ENCODE measurements around the gene PRSS2. TPM values are rescaled to one million over a fixed set of nuclear protein-coding genes. Genes with fewer than 3 reads are reported as not detected.

The PRSS2 gene
- polyA plus RNA-seq, 1 of the 3 experiments (the other 2 are of a cell fraction): not detected

- WGBS (ENCODE audit: low lambda C conversion rate): 50% methylated on average over 8 of the region's 8 CpGs
These were observed 31.0 kb downstream of the PRSS2 start for GRCh38 chr7:142801601-142802295.

GRCh38 chr7:142802301-142802700 lies 31.5 kb downstream of the PRSS2 start:
- TF ChIP-seq SMC3 (IDR thresholded peaks at IDR 0.05; ENCODE audit: low read depth, low read length): no peak
- TF ChIP-seq TEAD4 (IDR thresholded peaks at IDR 0.05; ENCODE audit: borderline replicate concordance, insufficient read depth): no peak
- no peak for TF ChIP-seq IRF3 (IDR thresholded peaks at IDR 0.05; ENCODE audit: low read depth, low read length)
- no peak for TF ChIP-seq FOXM1 (IDR thresholded peaks at IDR 0.05; ENCODE audit: low read depth)
- TF ChIP-seq SIN3A (IDR thresholded peaks at IDR 0.05; ENCODE audit: borderline replicate concordance, low read depth, low read length): no peak
- TF ChIP-seq ZBTB33 (IDR thresholded peaks at IDR 0.05; ENCODE audit: borderline replicate concordance, low read depth): no peak
- no peak for TF ChIP-seq RAD21 (IDR thresholded peaks at IDR 0.05; ENCODE audit: low read length)
- no peak for TF ChIP-seq NRF1 (IDR thresholded peaks at IDR 0.05; ENCODE audit: low read depth, low read length)
- no peak for TF ChIP-seq RXRA (IDR thresholded peaks at IDR 0.05; ENCODE audit: borderline replicate concordance, low read depth)
- no peak for TF ChIP-seq PBX3 (IDR thresholded peaks at IDR 0.05)
- TF ChIP-seq ELF1 (IDR thresholded peaks at IDR 0.05): no peak
- no peak for TF ChIP-seq GATA2 (CRISPR knock-in tag; IDR thresholded peaks at IDR 0.05)
- TF ChIP-seq RFX5 (IDR thresholded peaks at IDR 0.05; ENCODE audit: low read length): no peak
- no peak for TF ChIP-seq FOXJ3 (CRISPR knock-in tag; IDR thresholded peaks at IDR 0.05)
- no peak for TF ChIP-seq MXI1 (IDR thresholded peaks at IDR 0.05; ENCODE audit: low read depth, low read length)
- no peak for TF ChIP-seq YY1 (IDR thresholded peaks at IDR 0.05; ENCODE audit: low read depth)
- H3K4me1 ChIP-seq (ENCODE audit: control insufficient read depth in 1 of 2, insufficient read depth in 2 of 2, low read depth in 1 of 2, low read length in 1 of 2): peaks cover 0 to 2% of the 10 kb centered on the region in 2 experiments; a peak in 1 of 4 replicates
- H3K27ac ChIP-seq (ENCODE audit: low read depth in 2 of 2, low read length in 1 of 2): no peak overlapping the region
- H3K9ac ChIP-seq: no peak overlapping the region
- no peaks in the 10 kb centered on the region for H3K79me2 ChIP-seq (ENCODE audit: insufficient read depth)
- no peaks in the 10 kb centered on the region for H3K36me3 ChIP-seq (replicated peaks in 1 of 2; ENCODE audit: control insufficient read depth in 1 of 2, insufficient read depth in 2 of 2, low read length in 1 of 2)
- 37% methylated on average over 3 of the region's 3 CpGs for WGBS (ENCODE audit: low lambda C conversion rate)
- no peak for DNase-seq
- POLR2A ChIA-PET: no interaction called here
- no peak overlapping the region for H3K4me2 ChIP-seq
- peaks cover 25% of the 10 kb centered on the region for H3K27me3 ChIP-seq (ENCODE audit: insufficient read depth)
- 0 out of 2 replicates have a peak, but pooled peaks cover 3% of the 10 kb centered on the region for H3K9me3 ChIP-seq
- H3K4me3 ChIP-seq (ENCODE audit: low read depth in 2 of 2, low read length in 1 of 2): no peak overlapping the region
- CTCF ChIA-PET: interaction anchor here (1.1 to 1.8 kb wide), 4 partner anchors 9 to 267 kb away, joined by 3 to 4 read pairs (median 4); no protein-coding TSS in a partner anchor
- no peaks in the 10 kb centered on the region for H4K20me1 ChIP-seq (ENCODE audit: insufficient read depth)
- H3F3A ChIP-seq (replicated peaks; ENCODE audit: insufficient read depth): peaks cover under 1% of the 10 kb centered on the region
- no peaks in the 10 kb centered on the region for H3K9me2 ChIP-seq
- no peak overlapping the region for H2AFZ ChIP-seq (ENCODE audit: low read depth)

More at GRCh38 chr7:142801601-142802295, 31.0 kb downstream of the PRSS2 start:
- H3K36me3 ChIP-seq (replicated peaks in 1 of 2; ENCODE audit: control insufficient read depth in 1 of 2, insufficient read depth in 2 of 2, low read length in 1 of 2): no peaks in the 10 kb centered on the region
- no peaks in the 10 kb centered on the region for H4K20me1 ChIP-seq (ENCODE audit: insufficient read depth)
- no peaks in the 10 kb centered on the region for H3K9me2 ChIP-seq
- no peak for DNase-seq
- H3K9me3 ChIP-seq: no peaks in the 10 kb centered on the region
- H3K27ac ChIP-seq (ENCODE audit: low read depth in 2 of 2, low read length in 1 of 2): no peak overlapping the region
- H3F3A ChIP-seq (replicated peaks; ENCODE audit: insufficient read depth): no peaks in the 10 kb centered on the region
- CTCF ChIA-PET: interaction anchor here (0.6 to 1.8 kb wide), 6 partner anchors 9 to 267 kb away, joined by 3 to 5 read pairs (median 4); no protein-coding TSS in a partner anchor
- no peak overlapping the region for H2AFZ ChIP-seq (ENCODE audit: low read depth)
- TF ChIP-seq TAF1 (IDR thresholded peaks at IDR 0.05; ENCODE audit: borderline replicate concordance, low read depth, low read length) (no peak), FOSL2 (IDR thresholded peaks at IDR 0.05; ENCODE audit: borderline replicate concordance, low read depth) (no peak)
- peaks cover 30% of the 10 kb centered on the region for H3K27me3 ChIP-seq (ENCODE audit: insufficient read depth)
- POLR2A ChIA-PET: no interaction called here
- H3K4me3 ChIP-seq (ENCODE audit: low read depth in 2 of 2, low read length in 1 of 2): no peak overlapping the region
- peaks cover 0 to 8% of the 10 kb centered on the region in 2 experiments; a peak in 1 of 4 replicates for H3K4me1 ChIP-seq (ENCODE audit: control insufficient read depth in 1 of 2, insufficient read depth in 2 of 2, low read depth in 1 of 2, low read length in 1 of 2)
- H3K79me2 ChIP-seq (ENCODE audit: insufficient read depth): no peaks in the 10 kb centered on the region
- no peak overlapping the region for H3K9ac ChIP-seq
- no peak overlapping the region for H3K4me2 ChIP-seq
